Neural cell (in vitro differentiated cells): Measurements from ENCODE around the gene LIPC. TPM values are rescaled to one million over a fixed set of nuclear protein-coding genes. Genes with fewer than 3 reads are reported as not detected.

Source experiments
- H2AFZ ChIP-seq: fragments of 200-600, 300-800 bp; sonication (generic), shearing (Covaris generic); 2 replicates; pipeline ENCODE4 v1.6.0; 2014; ENCODE audit warnings: low read depth, mild to moderate bottlenecking, antibody characterized with exemption, low read length, moderate library complexity
- H3F3A ChIP-seq: fragments of 200-600 bp; shearing (Covaris generic); 2 replicates; pipeline ENCODE4 v1.6.1; 2016; ENCODE audit warnings: mild to moderate bottlenecking, moderate library complexity, mixed read lengths, antibody characterized with exemption, low read length; ENCODE audit not compliant: insufficient read depth, poor library complexity, severe bottlenecking
- H3K27ac ChIP-seq: fragments of 200-600, 300-800 bp; sonication (generic), shearing (Covaris generic); 2 replicates; pipeline ENCODE4 v1.5.1; 2014; ENCODE audit warnings: mild to moderate bottlenecking, low read length, moderate library complexity
- H3K27me3 ChIP-seq: fragments of 300-800, 200-600 bp; sonication (generic), shearing (Covaris generic); 2 replicates; pipeline ENCODE4 v1.6.0; 2014; ENCODE audit warnings: mild to moderate bottlenecking, low read depth, low read length, moderate library complexity; ENCODE audit not compliant: insufficient read depth
- H3K36me3 ChIP-seq: fragments of 300-800, 200-600 bp; sonication (generic), shearing (Covaris generic); 2 replicates; pipeline ENCODE4 v1.5.1; 2014; ENCODE audit warnings: mild to moderate bottlenecking, antibody characterized with exemption, low read length, moderate library complexity; ENCODE audit not compliant: insufficient read depth
- H3K4me2 ChIP-seq: fragments of 300-800, 200-600 bp; sonication (generic), shearing (Covaris generic); 2 replicates; pipeline ENCODE4 v1.6.0; 2014; ENCODE audit warnings: mild to moderate bottlenecking, low read length
- H3K4me3 ChIP-seq: fragments of 300-800, 200-600 bp; sonication (generic), shearing (Covaris generic); 2 replicates; pipeline ENCODE4 v1.5.1; 2014; ENCODE audit warnings: mild to moderate bottlenecking, low read length, moderate library complexity
- H3K79me2 ChIP-seq: fragments of 200-600 bp; shearing (Covaris generic); replicated peaks from 2 replicates; pipeline ENCODE4 v1.6.0; 2014; ENCODE audit warnings: mild to moderate bottlenecking, low read length, moderate library complexity; ENCODE audit not compliant: insufficient read depth
- H3K9ac ChIP-seq: fragments of 300-800, 200-600 bp; sonication (generic), shearing (Covaris generic); 2 replicates; pipeline ENCODE4 v1.6.1; 2016; ENCODE audit warnings: mild to moderate bottlenecking, low read length, mixed read lengths
- H3K9me2 ChIP-seq: fragments of 200-600 bp; shearing (Covaris generic); 2 replicates; pipeline ENCODE4 v1.6.1; 2016; ENCODE audit warnings: mild to moderate bottlenecking, low read length, mixed read lengths; ENCODE audit not compliant: insufficient read depth
- H3K9me3 ChIP-seq: fragments of 200-600, 300-800 bp; sonication (generic), shearing (Covaris generic); 2 replicates; pipeline ENCODE4 v1.6.1; 2016; ENCODE audit warnings: mild to moderate bottlenecking, mixed run types, low read length, moderate library complexity, mixed read lengths
- H4K20me1 ChIP-seq: fragments of 200-600 bp; shearing (Covaris generic); 2 replicates; pipeline ENCODE4 v1.6.1; 2016; ENCODE audit warnings: mild to moderate bottlenecking, mixed run types; ENCODE audit not compliant: insufficient read depth
- EP300 ChIP-seq: fragments of 450-650 bp; conservative IDR thresholded peaks from 2 replicates; pipeline ENCODE4 v1.6.1; 2014; ENCODE audit warnings: antibody characterized with exemption, mild to moderate bottlenecking, moderate library complexity; ENCODE audit not compliant: poor library complexity, severe bottlenecking
- EZH2 ChIP-seq: fragments of 200-600, 300-800 bp; shearing (Covaris generic), sonication (generic); IDR thresholded peaks from 2 replicates; pipeline ENCODE4 v1.6.1; 2014; ENCODE audit warnings: antibody characterized with exemption, low read length, borderline replicate concordance, mild to moderate bottlenecking; ENCODE audit not compliant: insufficient read depth, poor library complexity, severe bottlenecking
- MXI1 ChIP-seq: fragments of 450-650 bp; conservative IDR thresholded peaks from 2 replicates; pipeline ENCODE4 v1.6.1; 2014; ENCODE audit warnings: antibody characterized with exemption, mild to moderate bottlenecking; ENCODE audit not compliant: poor library complexity, severe bottlenecking
- POLR2AphosphoS5 ChIP-seq: IDR thresholded peaks from 2 replicates; pipeline ENCODE4 v1.6.1; 2012
- RAD21 ChIP-seq: fragments of 450-650 bp; conservative IDR thresholded peaks from 2 replicates; pipeline ENCODE4 v1.6.1; 2014; ENCODE audit warnings: antibody characterized with exemption, mild to moderate bottlenecking, moderate library complexity
- REST ChIP-seq: IDR thresholded peaks from 2 replicates; pipeline ENCODE4 v1.6.1; 2012; ENCODE audit warnings: borderline replicate concordance
- SMC3 ChIP-seq: fragments of 450-650 bp; conservative IDR thresholded peaks from 2 replicates; pipeline ENCODE4 v1.6.1; 2014; ENCODE audit warnings: antibody characterized with exemption, mild to moderate bottlenecking, moderate library complexity; ENCODE audit not compliant: poor library complexity
- TAF1 ChIP-seq: IDR thresholded peaks from 2 replicates; pipeline ENCODE4 v1.6.1; 2012; ENCODE audit warnings: low read depth
- polyA plus RNA-seq: library from polyadenylated mRNA; depleted of rRNA; stranded (reverse); fragments of >200 nt; gene quantifications from 2 replicates; pipeline ENCODE4 v1.2.3, GENCODE V29; 2014

The LIPC gene
- polyA plus RNA-seq, 1 donor from 2014 or later = not detected

GRCh38 chr15:58582160-58582559 is 150.4 kb downstream of the LIPC start:
- no peak overlapping the region for H2AFZ ChIP-seq
- no peaks in the 10 kb centered on the region for H3F3A ChIP-seq
- H3K4me3 ChIP-seq = no peak overlapping the region
- no peaks in the 10 kb centered on the region for H3K79me2 ChIP-seq
- no peak overlapping the region for H3K9ac ChIP-seq
- no peaks in the 10 kb centered on the region for H4K20me1 ChIP-seq
- TF ChIP-seq EZH2 (no peak), REST (no peak), TAF1 (no peak), MXI1 (no peak), SMC3 (no peak), EP300 (no peak), RAD21 (no peak)
- H3K9me2 ChIP-seq = no peaks in the 10 kb centered on the region
- H3K27me3 ChIP-seq = no peaks in the 10 kb centered on the region
- H3K9me3 ChIP-seq = no peaks in the 10 kb centered on the region
- no peak overlapping the region for H3K4me2 ChIP-seq
- no peaks in the 10 kb centered on the region for H3K36me3 ChIP-seq
- no peak overlapping the region for H3K27ac ChIP-seq

GRCh38 chr15:58583171-58583908 is 151.5 kb downstream of the LIPC start:
- no peak for TF ChIP-seq REST
- no peak for TF ChIP-seq POLR2AphosphoS5
- TF ChIP-seq MXI1 = no peak
- TF ChIP-seq EP300 = no peak
- no peak for TF ChIP-seq TAF1
- TF ChIP-seq SMC3 = no peak
- Histone ChIP-seq H3K4me3 (no peak overlapping the region), H4K20me1 (no peaks in the 10 kb centered on the region), H3K9ac (no peak overlapping the region), H3K9me3 (no peaks in the 10 kb centered on the region), H3F3A (no peaks in the 10 kb centered on the region), H3K4me2 (no peak overlapping the region), H3K9me2 (no peaks in the 10 kb centered on the region), H3K27me3 (no peaks in the 10 kb centered on the region), H3K27ac (no peak overlapping the region), H3K36me3 (no peaks in the 10 kb centered on the region), H3K79me2 (no peaks in the 10 kb centered on the region), H2AFZ (no peak overlapping the region)
